ENCODE data around the gene HSF5.
"Not testable (repeated sequence)": the region's sequence is repeated elsewhere in the genome, so short reads cannot be mapped to it uniquely, and the experiment has no call there.

HSF5 gene

GRCh38 chr17:58513267-58513964 lies 25.2 kb upstream of the HSF5 start:
- ATAC-seq (replicated peaks; ENCODE audit: extremely low read depth, poor library complexity, severe bottlenecking) (no peak), DNase-seq (ENCODE audit: low spot score in 2 of 2) (no peak)
- Mint-ChIP-seq H3K27me3 (no peaks in the 10 kb centered on the region), H3K36me3 (ENCODE audit: insufficient read depth) (peaks cover 35% of the 10 kb centered on the region), H3K4me1 (peaks cover 57% of the 10 kb centered on the region), H3K9me3 (no peaks in the 10 kb centered on the region), H3K4me3 (peak overlapping the region; percentile 91), H3K27ac (ENCODE audit: low read depth) (peak overlapping the region; percentile 89)

GRCh38 chr17:58510075-58510474 lies 21.9 kb upstream of the HSF5 start:
- DNase-seq (ENCODE audit: low spot score in 2 of 2) (no peak), ATAC-seq (replicated peaks; ENCODE audit: extremely low read depth, poor library complexity, severe bottlenecking) (no peak)
- peaks cover 36% of the 10 kb centered on the region for H3K4me1 Mint-ChIP-seq
- H3K36me3 Mint-ChIP-seq (ENCODE audit: insufficient read depth), result peaks cover 40% of the 10 kb centered on the region
- no peaks in the 10 kb centered on the region for H3K27me3 Mint-ChIP-seq
- no peak overlapping the region for H3K27ac Mint-ChIP-seq (ENCODE audit: low read depth)
- H3K9me3 Mint-ChIP-seq, result no peaks in the 10 kb centered on the region
- H3K4me3 Mint-ChIP-seq, result no peak overlapping the region

DNA sequence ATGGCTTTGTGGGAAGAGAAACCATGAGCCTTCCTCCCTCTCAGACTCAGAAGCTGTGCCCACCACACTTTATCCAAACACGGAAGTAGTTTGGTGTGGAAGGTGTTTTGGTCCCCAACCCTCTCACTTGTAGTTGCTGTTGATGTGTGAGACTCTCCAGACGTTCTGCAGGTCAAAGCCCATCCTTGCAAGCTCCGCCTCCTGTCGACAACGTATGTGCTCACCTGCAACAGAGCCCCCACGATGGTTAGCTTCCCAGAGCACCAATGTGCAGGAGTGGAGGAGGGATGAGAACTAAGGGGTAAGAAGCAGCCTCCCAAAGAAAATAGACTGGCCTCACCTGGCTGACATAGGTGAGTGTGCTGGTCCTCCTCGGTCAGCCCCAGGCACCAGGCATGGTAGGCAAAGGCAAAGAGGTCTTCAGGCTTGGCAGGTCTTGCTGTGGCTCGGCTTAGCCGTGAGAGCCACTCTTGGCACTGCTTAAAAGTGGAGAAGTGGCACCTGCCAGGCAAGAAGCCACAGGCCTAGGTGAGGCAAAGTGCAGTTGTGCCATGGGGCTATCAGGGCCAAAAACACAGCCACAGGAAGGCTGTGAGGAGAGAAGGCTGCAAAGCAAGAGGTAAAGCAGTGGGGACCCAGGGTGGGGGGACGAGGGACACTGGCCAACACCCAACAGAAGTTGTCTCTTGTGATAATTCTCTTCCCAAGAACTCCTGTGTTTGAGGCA lies 20.3 kb upstream of the HSF5 start:
- ATAC-seq (replicated peaks; ENCODE audit: extremely low read depth, poor library complexity, severe bottlenecking) (no peak), DNase-seq (ENCODE audit: low spot score in 2 of 2) (no peak)
- H3K27ac Mint-ChIP-seq (ENCODE audit: low read depth), result peak overlapping the region; percentile 26
- no peak overlapping the region for H3K4me3 Mint-ChIP-seq
- peaks cover 27% of the 10 kb centered on the region for H3K4me1 Mint-ChIP-seq
- H3K36me3 Mint-ChIP-seq (ENCODE audit: insufficient read depth), result peaks cover 47% of the 10 kb centered on the region
- H3K9me3 Mint-ChIP-seq, result no peaks in the 10 kb centered on the region
- no peaks in the 10 kb centered on the region for H3K27me3 Mint-ChIP-seq

DNA sequence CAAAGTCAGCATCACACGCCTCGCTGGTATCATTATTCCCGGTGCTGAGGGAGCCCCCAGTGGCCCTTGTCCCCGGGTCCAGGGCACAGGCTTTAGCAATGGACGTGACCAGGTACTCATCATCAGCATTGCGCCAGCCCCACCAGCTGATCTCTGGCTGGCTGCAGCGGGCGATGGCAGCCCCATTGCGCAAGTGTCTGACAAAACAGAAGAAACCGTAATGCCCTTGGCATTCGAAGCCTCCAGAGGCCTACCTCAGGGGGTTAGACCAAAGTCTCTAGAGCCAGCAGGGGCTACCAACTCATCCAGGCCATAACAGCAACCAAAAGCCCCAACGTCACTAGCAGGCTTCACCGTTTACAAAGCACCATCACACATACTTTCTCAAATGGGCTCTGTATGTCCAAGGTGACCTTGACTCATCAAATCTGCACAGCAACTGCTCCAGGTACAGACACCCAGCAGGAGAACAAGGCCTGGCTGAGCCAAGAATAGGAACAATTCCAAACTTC lies 19.0 kb upstream of the HSF5 start:
- H3K36me3 Mint-ChIP-seq (ENCODE audit: insufficient read depth), result peaks cover 56% of the 10 kb centered on the region

GRCh38 chr17:58506354-58507080 lies 18.3 kb upstream of the HSF5 start:
- H3K27ac Mint-ChIP-seq (ENCODE audit: low read depth), result no peak overlapping the region
- H3K27me3 Mint-ChIP-seq, result no peaks in the 10 kb centered on the region
- no peaks in the 10 kb centered on the region for H3K9me3 Mint-ChIP-seq
- no peak for ATAC-seq (replicated peaks; ENCODE audit: extremely low read depth, poor library complexity, severe bottlenecking)
- peaks cover 56% of the 10 kb centered on the region for H3K36me3 Mint-ChIP-seq (ENCODE audit: insufficient read depth)
- no peak overlapping the region for H3K4me3 Mint-ChIP-seq
- H3K4me1 Mint-ChIP-seq, result peaks cover 9% of the 10 kb centered on the region
- no peak for DNase-seq (ENCODE audit: low spot score in 2 of 2)

More for the DNA sequence above, 19.0 kb upstream of the HSF5 start:
- H3K27ac Mint-ChIP-seq (ENCODE audit: low read depth), result no peak overlapping the region
- H3K9me3 Mint-ChIP-seq, result no peaks in the 10 kb centered on the region
- H3K27me3 Mint-ChIP-seq, result no peaks in the 10 kb centered on the region
- DNase-seq (ENCODE audit: low spot score in 2 of 2) (no peak), ATAC-seq (replicated peaks; ENCODE audit: extremely low read depth, poor library complexity, severe bottlenecking) (no peak)
- H3K4me3 Mint-ChIP-seq, result no peak overlapping the region
- H3K4me1 Mint-ChIP-seq, result peaks cover 16% of the 10 kb centered on the region

- Mint-ChIP-seq H3K27ac (ENCODE audit: low read depth) (no peak overlapping the region), H3K9me3 (no peaks in the 10 kb centered on the region), H3K4me3 (no peak overlapping the region), H3K36me3 (ENCODE audit: insufficient read depth) (peaks cover 43% of the 10 kb centered on the region), H3K27me3 (no peaks in the 10 kb centered on the region), H3K4me1 (peaks cover 3% of the 10 kb centered on the region)
- ATAC-seq (replicated peaks; ENCODE audit: extremely low read depth, poor library complexity, severe bottlenecking) (no peak), DNase-seq (ENCODE audit: low spot score in 2 of 2) (no peak)
These were observed 16.7 kb upstream of the HSF5 start for GRCh38 chr17:58504826-58505351.

DNA sequence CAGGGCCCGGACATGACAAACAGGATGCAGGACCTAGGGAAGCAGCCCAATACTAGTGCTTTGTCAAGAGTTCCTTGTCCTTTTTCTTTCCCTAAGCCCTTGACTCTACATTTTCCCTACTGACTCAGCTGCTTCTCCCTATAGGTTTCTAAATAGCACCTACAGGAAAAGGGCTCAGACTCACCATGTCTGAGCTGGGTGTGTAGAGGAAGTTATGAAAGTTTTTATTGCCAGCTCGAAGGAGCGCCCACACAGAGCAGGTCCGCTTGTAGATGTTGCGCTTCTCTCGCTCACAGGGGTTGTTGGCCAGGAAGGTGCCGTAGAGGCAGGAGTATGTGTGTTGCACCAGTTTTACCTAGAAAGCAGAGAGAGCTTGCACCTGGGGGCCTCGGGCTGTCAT lies 15.7 kb upstream of the HSF5 start:
- DNase-seq (ENCODE audit: low spot score in 2 of 2) (no peak), ATAC-seq (replicated peaks; ENCODE audit: extremely low read depth, poor library complexity, severe bottlenecking) (no peak)
- H3K4me3 Mint-ChIP-seq, result no peak overlapping the region
- no peak overlapping the region for H3K27ac Mint-ChIP-seq (ENCODE audit: low read depth)
- H3K9me3 Mint-ChIP-seq, result no peaks in the 10 kb centered on the region
- H3K36me3 Mint-ChIP-seq (ENCODE audit: insufficient read depth), result peaks cover 44% of the 10 kb centered on the region
- H3K4me1 Mint-ChIP-seq, result no peaks in the 10 kb centered on the region
- no peaks in the 10 kb centered on the region for H3K27me3 Mint-ChIP-seq

GRCh38 chr17:58503134-58503533 lies 14.9 kb upstream of the HSF5 start:
- not testable (repeated sequence) for DNase-seq (ENCODE audit: low spot score in 2 of 2); H3K9me3 Mint-ChIP-seq; H3K27me3 Mint-ChIP-seq; H3K27ac Mint-ChIP-seq (ENCODE audit: low read depth); H3K4me1 Mint-ChIP-seq; ATAC-seq (replicated peaks; ENCODE audit: extremely low read depth, poor library complexity, severe bottlenecking); H3K4me3 Mint-ChIP-seq
- H3K36me3 Mint-ChIP-seq (ENCODE audit: insufficient read depth), result peaks cover 43% of the 10 kb centered on the region

DNA sequence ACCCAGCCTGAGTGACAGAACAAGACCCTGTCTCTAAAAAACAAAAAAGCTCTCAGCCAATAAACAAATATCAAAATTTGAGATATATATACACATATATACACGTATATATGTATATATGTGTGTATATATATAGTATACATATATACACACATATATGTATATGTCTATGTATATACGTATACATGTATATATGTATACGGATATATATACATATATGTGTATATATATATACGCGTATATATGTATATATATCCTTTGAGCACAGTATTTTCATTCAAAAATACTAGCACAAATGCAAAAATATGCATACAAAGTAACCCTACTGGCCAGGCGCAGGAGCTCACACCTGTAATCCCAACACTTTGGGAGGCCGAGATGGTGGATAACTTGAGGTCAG lies 13.2 kb upstream of the HSF5 start:
- no peak overlapping the region for H3K27ac Mint-ChIP-seq (ENCODE audit: low read depth)
- H3K27me3 Mint-ChIP-seq, result no peaks in the 10 kb centered on the region
- peaks cover 6% of the 10 kb centered on the region for H3K4me1 Mint-ChIP-seq
- H3K36me3 Mint-ChIP-seq (ENCODE audit: insufficient read depth), result peaks cover 47% of the 10 kb centered on the region
- no peak overlapping the region for H3K4me3 Mint-ChIP-seq
- no peaks in the 10 kb centered on the region for H3K9me3 Mint-ChIP-seq
- no peak for DNase-seq (ENCODE audit: low spot score in 2 of 2)
- ATAC-seq (replicated peaks; ENCODE audit: extremely low read depth, poor library complexity, severe bottlenecking), result no peak

GRCh38 chr17:58498177-58498828 lies 10.1 kb upstream of the HSF5 start:
- no peaks in the 10 kb centered on the region for H3K27me3 Mint-ChIP-seq
- no peak overlapping the region for H3K27ac Mint-ChIP-seq (ENCODE audit: low read depth)
- no peaks in the 10 kb centered on the region for H3K9me3 Mint-ChIP-seq
- peaks cover 53% of the 10 kb centered on the region for H3K36me3 Mint-ChIP-seq (ENCODE audit: insufficient read depth)
- ATAC-seq (replicated peaks; ENCODE audit: extremely low read depth, poor library complexity, severe bottlenecking), result no peak
- DNase-seq (ENCODE audit: low spot score in 2 of 2), result no peak
- H3K4me3 Mint-ChIP-seq, result no peak overlapping the region
- peaks cover 11% of the 10 kb centered on the region for H3K4me1 Mint-ChIP-seq

GRCh38 chr17:58493506-58493905 lies 5.3 kb upstream of the HSF5 start:
- no peak overlapping the region for H3K27ac Mint-ChIP-seq (ENCODE audit: low read depth)
- H3K9me3 Mint-ChIP-seq, result no peaks in the 10 kb centered on the region
- no peaks in the 10 kb centered on the region for H3K27me3 Mint-ChIP-seq
- ATAC-seq (replicated peaks; ENCODE audit: extremely low read depth, poor library complexity, severe bottlenecking) (no peak), DNase-seq (ENCODE audit: low spot score in 2 of 2) (no peak)
- H3K4me1 Mint-ChIP-seq, result peaks cover 11% of the 10 kb centered on the region
- no peak overlapping the region for H3K4me3 Mint-ChIP-seq
- peaks cover 53% of the 10 kb centered on the region for H3K36me3 Mint-ChIP-seq (ENCODE audit: insufficient read depth)

All from central memory CD8-positive, alpha-beta T cell (primary cell).